Activated CD8-positive, alpha-beta memory T cell treated with anti-CD3 and anti-CD28 coated beads for 1 hour (primary cell): Measurements from ENCODE around the gene HABP2.

ENCODE experiments used
- DNase-seq, 2 donors: peaks; one replicate each; pipeline ENCODE4 v3.0.0-alpha.2; 2020; ENCODE audit warnings: low read depth in 1 of 2; ENCODE audit errors: extremely low read depth in 1 of 2

HABP2 gene

DNA sequence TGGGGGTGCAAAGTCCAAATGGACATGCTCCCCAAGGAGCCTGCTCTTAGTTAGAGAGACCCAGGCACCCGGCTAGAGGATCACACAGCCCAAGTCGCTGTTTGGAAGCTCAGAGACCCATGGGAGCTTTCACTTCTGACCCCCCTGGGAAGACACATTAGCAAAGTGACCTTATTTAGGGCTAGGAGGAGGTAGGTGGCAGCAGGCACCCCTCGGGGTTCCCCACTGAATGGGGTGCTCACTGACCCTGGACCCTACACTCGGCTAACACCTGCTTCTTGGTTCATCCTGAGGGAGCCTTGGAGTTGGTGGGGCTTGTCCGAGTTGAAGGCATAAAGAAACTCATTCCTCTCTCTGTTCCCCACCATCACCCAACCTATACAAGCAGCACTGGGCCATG, 27.1 kb upstream of the HABP2 start:
- DNase-seq: no peak

DNA sequence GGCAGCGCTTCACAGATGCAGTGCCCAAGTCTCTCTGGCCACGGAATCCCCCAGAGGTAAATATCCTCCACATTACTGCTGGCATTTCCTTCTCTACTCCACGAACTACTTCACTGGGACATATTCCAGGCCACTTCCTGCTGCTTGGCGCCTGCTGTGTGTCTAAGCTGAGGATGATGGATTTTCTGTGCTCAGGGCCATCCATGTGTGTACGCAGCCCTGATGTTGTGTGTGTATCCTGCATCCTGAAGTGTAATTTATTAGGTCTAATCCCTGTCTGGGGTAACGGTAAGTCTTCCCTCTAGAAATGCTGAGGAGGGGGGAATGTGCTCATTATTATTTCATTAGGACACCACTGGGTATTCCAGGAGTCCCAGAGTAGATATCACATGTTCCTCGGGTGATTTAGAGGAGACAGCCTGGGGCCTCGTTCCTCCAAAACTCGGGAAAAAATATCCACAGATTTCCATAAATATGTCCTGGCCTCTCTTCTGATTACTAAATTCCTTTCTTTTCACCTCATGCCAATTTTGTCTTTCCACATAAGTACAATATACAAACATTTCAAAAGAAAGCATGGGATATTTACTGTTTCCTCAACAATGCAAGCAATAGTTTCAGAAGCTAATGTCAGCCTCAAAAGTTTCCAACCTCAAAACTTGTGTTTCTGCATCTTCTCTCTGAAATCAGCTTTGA, 25.5 kb upstream of the HABP2 start:
- DNase-seq: no peak

DNA sequence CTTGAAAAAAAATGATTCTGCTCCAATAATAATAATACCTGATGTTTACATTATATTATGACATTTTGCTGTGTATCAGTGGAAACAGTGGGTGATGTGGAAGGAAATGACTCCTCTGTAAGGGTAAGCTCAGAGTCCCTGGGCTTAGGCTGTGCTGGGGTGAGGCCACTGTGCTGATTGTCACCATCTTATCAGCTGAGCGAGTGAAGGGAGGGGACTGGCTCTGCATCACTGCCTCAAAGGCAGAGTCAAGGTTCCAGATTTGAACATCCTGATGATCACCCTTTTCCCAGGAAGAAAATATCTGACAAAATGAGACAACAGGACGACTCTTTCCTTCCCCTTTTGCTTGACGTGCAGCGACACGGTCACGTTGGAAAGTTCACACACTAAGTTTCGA, 24.0 kb upstream of the HABP2 start:
- no peak for DNase-seq

DNA sequence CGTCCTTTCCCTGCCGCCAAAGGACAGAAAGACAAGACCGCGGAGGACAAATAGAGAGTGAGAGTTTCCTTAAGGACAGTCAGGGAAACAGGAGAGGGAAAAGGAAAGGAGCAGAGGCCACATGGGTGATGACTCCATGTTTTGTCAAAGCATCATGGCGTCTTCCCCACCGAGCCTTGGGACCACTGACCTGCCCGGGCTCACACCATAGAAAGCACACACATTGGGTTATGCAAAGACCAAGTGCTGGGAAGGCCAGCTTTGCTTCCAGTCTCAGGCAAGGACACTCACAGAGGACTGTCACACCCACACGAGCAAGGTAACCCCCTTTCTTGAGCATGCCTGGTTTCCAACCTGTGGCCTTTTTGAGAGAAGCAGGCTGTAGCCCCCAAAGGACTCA, 23.3 kb upstream of the HABP2 start:
- no peak for DNase-seq

DNA sequence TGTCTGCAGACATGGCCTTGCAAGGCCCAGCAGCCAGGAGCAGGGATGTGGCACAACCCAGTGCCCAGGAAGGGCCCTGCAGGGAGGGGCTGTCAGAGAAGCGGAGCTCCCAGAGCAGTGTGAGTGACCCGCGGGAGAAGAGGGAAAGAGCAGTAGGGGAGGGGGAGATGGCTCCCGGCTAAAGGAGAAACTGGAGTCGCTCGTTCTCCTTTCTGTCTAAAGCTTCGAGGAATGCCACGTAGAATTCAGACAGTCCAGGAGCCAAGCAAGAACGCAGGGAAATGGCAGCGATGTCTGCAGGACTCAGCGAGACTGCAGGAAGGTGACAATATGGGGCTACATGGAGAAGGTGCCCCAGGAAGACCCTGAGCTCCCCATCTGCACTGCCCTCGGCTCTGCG, 22.4 kb upstream of the HABP2 start:
- DNase-seq: no peak

DNA sequence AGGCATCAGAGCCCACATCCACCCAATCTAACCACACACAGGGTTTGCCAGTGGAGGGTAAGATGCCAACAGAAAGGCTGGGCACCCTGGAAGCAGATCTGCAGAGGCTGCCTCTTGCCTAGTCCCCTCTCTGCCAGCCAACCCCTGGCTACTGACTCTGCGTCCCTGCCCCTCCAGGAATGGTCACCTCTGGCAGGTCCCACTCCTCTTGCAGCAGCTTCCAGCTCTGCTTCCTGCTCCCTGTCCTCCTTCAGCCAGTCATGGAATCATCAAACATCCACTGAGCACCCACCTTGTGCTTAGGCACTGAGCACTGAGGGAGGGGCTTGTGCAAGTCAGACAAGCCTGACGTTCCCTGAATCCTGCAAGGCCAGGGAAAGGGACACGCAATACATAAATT, 20.1 kb upstream of the HABP2 start:
- no peak for DNase-seq

DNA sequence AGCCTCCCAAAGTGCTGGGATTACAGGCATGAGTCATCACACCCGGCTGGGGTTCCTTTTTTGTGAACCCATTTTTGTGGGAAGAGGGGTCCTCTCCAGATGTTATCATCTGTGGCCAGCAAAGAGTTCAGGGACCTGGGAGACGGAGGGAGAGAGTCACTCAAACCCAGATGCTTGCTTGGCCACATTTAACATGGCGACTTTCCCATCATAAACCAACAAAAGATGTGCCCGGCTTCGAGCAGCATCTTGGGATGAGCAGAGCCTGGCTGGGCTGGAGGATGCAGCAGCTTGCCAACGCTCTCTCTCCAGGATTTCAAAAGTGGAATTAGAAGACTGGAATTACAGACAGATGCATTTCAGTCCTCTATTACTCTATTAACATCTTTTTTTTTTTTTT, 19.1 kb upstream of the HABP2 start:
- no peak for DNase-seq

DNA sequence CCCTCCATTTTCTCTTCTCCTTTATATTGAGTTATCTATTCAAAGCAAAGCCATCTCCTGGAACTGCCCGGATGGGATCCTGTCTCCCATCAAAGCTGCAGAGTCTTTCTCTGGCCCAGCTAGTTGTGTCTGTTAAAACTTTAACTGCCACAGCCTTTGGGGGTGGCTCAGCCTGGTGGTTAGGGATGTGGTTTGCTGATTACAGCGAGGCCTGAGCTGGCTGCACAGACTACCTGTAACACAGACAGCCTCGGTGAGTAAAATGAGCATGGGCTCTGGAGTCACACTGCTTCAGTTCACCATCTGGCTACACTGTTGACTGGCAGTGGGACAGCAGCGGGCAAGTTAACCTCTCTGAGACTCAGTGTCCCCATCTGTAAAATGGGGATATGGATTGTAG, 18.4 kb upstream of the HABP2 start:
- no peak for DNase-seq

DNA sequence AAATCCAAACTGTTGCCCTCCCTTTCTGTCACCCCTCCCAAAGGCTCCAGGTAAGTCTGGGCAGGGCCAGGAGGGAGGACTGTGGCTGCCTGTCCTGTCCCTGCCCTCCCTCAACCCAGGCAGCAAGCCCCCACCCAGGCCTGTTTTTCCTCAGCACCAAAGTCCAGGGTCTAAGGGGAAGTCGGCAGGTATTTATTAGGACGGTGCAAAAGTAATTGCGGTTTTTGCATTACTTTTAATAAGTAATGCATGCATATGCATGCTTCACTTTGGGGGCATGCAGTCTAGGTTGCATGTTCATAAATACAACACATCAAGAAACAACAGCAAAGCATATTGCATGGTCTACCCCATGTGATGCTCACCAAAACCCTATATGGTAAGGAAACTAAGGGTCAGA, 15.2 kb upstream of the HABP2 start:
- no peak for DNase-seq

DNA sequence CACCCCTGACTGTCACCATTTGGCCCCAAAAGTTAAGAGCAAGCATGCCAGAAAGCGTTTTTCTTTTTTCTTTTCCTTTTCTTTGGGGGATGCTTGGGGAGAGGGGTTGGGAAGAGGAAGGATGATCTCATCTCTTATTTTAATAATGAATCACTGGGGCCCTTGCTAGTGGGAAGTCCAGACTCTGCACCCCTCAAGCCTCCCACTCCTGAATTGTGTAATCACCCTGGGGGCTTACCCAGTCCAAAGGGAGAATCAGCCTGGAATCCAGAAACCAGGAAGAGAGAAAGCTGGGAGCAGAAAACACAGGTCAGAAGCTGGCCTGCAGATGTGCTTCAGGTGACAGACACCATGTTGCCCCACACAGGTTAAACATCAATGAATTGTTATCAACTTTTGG, 14.7 kb upstream of the HABP2 start:
- DNase-seq: no peak

DNA sequence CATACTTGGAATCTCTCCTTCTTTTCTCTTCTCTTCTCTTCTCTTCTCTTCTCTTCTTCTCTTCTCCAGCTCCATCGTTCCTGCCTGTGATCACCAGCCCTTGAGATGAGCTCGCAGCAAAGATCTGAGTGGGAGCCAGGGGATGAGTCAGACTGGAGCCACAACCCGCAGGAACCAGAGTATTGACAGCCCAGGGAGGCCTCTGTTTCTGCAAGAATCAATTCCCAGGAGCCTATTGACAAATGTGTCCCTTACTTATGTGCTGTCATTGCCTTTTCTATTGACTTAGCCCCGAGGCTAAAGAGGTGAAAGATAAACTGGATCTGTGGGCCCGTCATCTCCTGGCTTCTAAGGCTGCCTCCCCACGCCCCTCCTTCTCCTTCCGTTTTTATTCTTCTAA, 13.1 kb upstream of the HABP2 start:
- no peak for DNase-seq

DNA sequence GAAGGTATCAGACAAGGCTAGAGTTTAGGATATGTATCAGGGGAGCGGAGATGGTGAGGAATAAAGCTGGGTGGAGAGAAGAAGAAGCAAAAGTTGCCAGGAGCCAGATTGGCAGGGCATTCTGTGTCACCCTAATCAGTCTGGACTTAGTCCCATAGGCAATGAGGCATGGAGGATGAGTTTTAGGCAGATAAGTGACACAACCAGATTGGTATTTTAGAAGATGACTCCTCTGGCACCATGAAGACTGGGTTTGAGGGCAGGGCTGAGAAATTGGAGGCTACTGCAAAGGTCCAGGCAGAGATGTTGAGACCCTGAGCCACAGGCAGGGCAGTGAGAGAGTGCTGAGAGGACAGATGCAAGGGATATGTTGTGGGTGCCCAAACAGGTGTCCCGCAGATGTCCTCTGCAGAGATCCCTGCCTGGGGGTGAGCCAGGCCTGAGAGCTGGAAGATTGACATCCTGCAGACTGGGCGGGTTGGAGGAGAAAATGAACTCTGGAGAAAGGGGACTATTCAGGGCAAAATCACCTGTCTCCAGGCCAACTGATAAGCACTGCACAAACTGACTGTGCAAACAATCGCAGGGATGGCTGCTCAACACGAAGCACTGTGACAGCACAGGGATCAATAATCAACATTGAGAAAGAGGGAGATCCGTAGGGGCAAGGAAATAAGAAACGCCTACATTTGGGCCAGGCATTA, 11.9 kb upstream of the HABP2 start:
- no peak for DNase-seq

DNA sequence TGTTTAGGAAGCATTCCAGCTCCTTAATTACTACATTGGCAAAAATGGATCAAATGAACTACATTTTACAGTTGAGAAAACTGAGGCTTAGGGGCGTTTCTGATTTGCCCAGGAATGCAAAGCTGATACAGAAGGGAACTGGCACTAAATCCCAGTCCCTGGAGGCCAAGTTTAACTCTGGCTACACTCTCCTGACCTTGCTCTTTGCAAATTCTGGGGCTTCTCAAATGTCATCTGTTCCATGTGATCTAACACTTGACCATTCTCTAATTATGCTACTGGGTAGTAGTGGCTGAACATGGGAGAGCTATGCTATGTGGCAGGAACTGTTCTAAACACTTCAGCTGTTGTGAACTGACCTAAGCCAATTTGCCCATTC, 11.3 kb upstream of the HABP2 start:
- no peak for DNase-seq

DNA sequence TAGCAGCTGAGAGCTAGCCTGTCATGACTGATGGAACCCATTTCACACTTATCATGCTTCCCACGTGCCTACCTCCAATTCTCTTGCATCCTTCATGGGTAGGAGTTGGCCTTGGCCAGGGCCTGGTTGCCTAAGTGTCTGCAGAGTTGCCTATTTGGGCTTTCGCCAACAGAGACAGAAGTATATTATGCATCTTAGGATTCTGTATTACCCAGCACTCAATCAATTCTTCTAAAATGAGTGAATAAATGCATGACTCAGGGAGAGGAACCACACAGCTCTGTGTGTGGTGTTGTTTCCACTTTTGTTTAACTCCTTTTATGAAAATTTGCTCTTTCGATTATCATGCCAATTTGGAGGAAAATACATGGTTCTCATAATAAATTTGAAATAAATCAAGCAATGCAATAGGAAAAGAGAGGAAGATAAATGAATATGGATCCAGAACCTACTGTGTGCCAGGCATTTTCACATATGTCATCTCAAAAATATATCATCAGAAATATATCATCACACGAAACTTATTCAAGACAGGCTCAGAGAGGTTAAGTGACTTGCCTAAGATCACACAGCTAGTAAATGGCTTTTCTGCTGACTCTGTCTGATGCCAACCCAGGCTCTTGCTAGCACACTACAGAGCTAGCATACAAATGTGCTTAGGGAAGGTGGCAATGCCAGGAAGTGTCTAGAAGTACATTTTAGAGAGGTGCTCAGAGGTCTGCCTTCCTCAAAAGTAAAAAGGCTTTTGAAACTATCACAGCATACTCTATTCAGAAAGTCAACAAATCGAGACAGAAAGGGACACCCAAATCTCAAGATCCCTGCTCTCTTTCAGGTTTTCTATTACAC, 9.5 kb upstream of the HABP2 start:
- no peak for DNase-seq

DNA sequence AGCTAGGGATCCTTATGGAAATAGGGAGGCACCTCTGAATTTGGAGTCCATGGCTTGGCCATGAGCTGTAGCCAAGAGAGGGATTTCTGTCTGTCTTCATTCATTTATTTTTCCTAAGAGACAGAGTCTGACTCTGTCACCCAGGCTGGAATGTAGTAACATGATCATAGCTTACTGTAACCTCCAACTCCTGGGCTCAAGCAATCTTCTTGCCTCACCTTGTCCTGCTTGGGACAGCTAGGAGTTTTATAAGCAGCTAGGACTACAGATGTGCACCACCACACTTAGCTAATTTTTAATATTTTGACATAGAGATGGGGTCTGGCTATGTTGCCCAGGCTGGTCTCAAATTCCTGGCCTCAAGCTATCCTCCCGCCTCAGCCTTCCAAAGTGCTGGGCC, 8.5 kb upstream of the HABP2 start:
- DNase-seq: no peak

DNA sequence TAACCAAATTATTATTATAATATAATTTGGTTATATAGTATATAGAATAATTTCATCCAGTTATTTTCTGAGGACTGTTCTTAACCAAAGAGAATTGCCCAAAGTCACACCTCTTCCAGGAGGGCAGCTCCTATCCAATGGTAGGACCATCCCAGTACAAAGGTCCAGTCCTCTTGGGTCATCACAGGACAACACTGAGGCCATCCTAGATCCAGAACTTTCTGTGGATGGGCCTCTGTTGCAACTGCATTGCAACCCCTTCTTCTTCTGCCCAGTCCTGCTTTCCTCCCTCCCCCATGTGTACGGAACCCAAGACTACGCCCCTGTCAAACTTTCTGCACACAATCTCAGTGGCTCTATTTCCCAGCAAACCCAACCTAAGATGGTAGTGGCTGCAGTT, 5.4 kb upstream of the HABP2 start:
- no peak for DNase-seq

DNA sequence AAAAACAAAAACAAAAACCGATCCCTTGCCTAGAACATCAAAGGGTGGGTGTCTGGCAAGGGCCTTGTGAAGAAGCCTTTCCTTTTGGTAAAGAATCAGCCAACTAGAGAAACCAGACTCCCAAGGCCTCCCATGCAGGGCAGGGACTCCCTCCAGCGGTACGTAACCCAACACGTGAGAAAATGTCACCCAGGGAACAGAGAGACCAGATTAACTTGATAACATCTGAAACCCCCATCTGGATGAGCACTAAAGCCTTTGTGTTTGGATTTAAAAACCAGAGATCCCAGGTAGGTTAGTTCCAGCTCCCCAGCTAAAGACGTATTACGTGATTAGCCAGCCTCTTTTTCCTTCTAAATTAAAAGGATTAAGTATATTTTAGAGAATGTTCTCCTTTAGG, 3.0 kb upstream of the HABP2 start:
- DNase-seq: no peak

DNA sequence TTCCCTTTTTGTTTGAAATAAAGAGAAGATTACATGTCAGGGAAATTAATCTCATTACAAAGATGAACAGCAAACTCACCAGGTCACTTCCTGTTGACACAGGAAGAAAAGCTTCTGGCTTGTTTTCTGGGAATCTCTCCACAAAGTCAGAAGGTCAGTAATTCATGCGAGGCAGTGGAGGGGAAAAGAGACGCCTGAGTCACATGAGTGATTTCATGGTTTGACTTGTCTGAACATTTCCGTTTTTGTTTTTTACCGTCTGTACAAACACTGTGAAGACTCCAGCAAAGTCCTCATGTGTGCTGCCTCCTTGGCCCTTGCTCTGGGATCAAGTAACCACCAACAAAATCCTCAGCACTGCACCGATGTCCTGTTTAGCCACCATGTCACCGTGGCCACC, 2.5 kb upstream of the HABP2 start:
- DNase-seq: no peak

DNA sequence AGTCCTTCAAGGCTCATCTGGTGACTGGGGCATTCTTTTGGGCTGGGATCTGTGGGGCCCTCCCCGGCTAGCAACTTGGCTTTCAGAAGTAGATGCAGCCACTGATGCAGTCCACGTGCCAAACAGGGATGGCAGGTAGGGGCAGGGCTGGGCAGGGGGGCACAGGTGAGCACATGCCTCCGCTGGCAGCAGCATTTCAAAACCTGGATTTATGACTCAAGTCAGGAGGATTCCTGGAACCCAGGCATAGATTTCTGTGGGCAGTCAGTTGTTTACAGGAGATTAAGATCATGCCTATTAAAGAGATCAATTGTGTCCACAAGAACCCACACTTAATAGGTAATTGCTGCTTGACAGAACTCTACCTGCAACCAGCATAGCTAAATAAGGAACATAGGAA, 839 bp upstream of the HABP2 start:
- DNase-seq: no peak

DNA sequence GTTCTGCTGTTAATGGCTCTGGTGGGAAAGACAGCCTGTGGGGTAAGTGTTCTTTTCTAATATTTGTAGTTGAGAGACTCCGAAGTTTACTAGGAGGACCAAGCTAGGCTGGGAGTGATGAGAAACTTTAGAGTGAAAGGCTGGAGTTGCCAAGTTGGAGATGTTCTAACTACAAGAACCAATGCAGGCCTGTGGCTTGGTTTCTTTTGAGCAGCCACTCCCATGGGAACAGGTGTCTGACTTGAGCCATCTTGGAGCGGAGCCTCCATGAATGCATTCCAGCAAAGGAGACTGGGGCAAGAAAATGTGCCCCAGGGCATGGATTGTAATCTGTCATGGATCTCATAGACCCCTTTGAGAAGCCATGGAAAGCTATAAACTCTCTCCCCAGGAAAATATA, 296 bp downstream of the HABP2 start:
- DNase-seq: no peak

DNA sequence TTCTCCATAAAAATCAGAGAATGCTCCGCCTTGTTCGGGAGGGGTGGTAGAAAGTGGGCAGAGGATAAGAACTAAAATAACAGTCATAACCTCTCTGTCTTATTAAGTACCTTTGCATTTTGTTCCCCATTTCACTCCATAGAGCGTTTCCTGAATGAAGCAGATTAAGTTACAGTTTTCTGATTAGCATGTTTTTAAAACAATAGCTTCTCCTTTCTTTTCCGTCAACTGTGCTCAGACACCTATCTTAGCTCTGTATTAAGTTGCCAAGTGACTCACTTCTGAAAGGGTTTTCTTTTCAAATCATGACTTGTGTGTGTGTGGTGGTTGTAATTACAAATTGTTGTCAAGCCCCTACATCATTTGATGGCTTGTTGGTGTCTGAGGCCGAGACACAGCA, 1.4 kb downstream of the HABP2 start:
- no peak for DNase-seq

DNA sequence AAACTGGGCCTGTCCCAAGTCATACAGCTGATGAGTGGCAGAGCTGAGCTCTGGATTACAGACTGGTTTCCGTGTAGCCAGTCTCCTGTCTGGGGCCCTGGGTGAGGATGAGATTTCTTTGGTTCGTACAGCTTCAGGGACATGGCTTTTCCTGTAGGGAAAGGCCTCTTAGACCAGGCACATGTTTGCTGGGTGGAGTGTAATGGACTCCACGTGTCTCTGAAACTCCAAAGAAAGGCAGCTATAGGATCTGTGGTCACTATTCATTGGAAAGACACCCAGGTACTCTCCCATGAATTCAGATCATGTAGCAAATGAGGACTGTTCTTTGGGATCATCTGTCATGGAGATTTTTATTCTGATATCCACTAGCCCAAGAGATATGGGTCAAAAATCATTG, 2.4 kb downstream of the HABP2 start:
- DNase-seq: no peak
